Activated CD4-positive, alpha-beta T cell treated with anti-CD3 and anti-CD28 coated beads for 4 hours (primary cell): Measurements from ENCODE around the gene CD79A.
"Not testable (repeated sequence)": the region's sequence is repeated elsewhere in the genome, so short reads cannot be mapped to it uniquely, and the experiment has no call there.

Experiments used
- DNase-seq, 2 donors: peaks; one replicate each; pipeline ENCODE4 v3.0.0-alpha.2; 2020

The CD79A gene

GRCh38 chr19:41906916-41907680, 30.0 kb downstream of the CD79A start:
- no peak for DNase-seq

GRCh38 chr19:41907994-41908615, 31.0 kb downstream of the CD79A start:
- DNase-seq = no peak

- DNase-seq = no peak
Measured at GRCh38 chr19:41908724-41909464, 31.8 kb downstream of the CD79A start.

GRCh38 chr19:41909706-41910105, 32.6 kb downstream of the CD79A start:
- DNase-seq = no peak

- no peak for DNase-seq
Measured at GRCh38 chr19:41910240-41910991, 33.3 kb downstream of the CD79A start.

GRCh38 chr19:41910992-41911888, 34.2 kb downstream of the CD79A start:
- no peak for DNase-seq

GRCh38 chr19:41911889-41912731, 35.0 kb downstream of the CD79A start:
- no peak for DNase-seq

GRCh38 chr19:41912899-41913537, 35.9 kb downstream of the CD79A start:
- no peak for DNase-seq

DNA sequence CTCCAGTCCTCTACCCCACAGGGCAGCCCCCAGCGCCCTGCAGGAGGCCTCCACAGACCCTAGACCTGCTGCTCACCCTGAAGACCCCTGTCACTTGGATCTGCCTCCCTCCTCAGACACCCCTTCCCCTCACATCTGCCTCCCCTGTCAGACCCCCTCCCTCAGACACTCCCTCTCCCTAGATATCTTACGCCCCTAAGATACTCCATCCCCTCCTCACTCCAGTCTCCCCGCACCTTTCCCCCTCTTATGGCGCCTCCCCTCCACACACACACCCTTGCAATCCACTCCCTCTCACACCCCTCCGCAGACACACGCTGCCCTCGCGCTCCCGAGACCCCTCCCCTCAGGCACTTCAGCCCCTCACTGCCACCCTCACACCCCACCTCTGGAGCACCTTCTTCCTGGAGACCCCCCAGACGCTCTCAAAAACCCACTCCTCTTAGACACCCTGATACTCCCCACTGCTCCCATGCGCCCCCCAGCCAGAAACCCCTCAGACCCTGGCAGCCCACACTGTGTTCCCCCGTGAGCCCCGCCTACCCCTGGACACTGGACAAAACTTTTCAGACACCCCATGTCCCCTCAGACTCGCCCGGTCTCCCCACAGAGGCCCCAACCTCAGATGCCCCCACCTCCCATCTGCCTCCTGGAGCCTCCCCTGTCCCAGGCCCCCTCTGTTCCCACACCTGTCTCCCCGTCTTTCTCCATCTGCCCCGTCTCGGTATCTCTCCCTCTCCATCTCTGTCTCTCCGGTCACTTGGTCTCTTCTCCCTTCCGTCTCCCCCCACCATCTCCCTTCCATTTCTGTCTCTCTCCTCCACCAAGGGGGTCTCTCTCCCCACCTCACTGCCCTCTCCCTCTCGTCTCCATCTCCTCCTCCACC, 36.7 kb downstream of the CD79A start:
- DNase-seq = no peak

DNA sequence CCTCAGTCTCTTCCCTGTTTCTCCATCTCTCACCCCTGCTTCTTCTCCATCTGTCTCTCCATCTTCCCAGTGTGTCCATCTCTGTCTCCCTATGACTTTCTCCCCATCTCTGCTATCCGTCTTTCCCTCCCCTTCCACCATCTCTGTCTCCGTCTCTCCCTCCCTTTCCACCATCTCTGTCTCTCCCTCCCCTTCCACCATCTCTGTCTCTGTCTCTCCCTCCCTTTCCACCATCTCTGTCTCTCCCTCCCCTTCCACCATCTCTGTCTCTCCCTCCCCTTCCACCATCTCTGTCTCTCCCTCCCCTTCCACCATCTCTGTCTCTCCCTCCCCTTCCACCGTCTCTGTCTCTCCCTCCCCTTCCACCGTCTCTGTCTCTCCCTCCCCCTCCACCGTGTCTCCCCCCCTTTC, 37.4 kb downstream of the CD79A start:
- DNase-seq = not testable (repeated sequence)

- no peak for DNase-seq
Measured at GRCh38 chr19:41915021-41915775, 38.1 kb downstream of the CD79A start.

- DNase-seq = no peak
Measured at GRCh38 chr19:41915776-41916414, 38.8 kb downstream of the CD79A start.

DNA sequence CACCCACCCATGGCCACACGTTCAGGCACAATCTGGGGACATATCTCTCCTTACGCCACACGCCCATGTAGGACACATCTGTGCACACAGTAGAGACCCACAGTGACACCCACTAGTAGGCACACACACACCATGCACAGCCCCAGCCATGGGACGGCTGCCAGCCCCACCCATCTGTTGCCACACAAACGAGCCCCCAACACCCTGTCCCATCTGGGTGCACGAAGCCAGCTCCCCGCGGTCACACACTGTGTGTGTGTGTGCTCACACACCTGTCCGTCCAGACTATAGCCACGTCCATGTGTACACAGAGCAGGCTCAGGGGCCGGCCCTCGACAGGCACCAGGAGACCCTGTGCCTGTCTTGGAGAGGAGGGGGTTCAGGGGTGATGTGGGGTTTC, 40.6 kb downstream of the CD79A start:
- no peak for DNase-seq

DNA sequence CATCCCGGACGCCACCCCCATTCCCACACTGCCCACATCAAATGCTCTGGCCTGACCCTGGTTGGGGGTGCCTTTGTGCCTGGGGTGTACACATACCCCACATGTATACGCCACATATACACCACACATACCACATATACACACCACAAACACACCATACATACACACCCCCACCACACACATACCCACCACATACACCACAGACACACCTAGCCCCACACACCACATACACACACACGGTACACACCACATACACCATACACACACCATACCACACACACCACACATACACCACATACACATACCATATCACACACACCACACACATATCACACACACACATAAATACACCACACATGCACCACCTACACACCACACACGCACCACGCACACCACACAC, 41.0 kb downstream of the CD79A start:
- no peak for DNase-seq

GRCh38 chr19:41918653-41919244, 41.7 kb downstream of the CD79A start:
- no peak for DNase-seq

- no peak for DNase-seq
Measured at GRCh38 chr19:41919948-41920712, 43.1 kb downstream of the CD79A start.
